Aorta (tissue), 5 donors: ENCODE results near the gene NLK. TPM values are rescaled to one million over a fixed set of nuclear protein-coding genes. Genes with fewer than 3 reads are reported as not detected.
"Not testable (repeated sequence)": the region's sequence is repeated elsewhere in the genome, so short reads cannot be mapped to it uniquely, and the experiment has no call there.

Source experiments
- ATAC-seq: fragments of 200-7000 bp; cut with Tn5 transposase; one replicate; pipeline ENCODE4 v1.9.1; 2022; ENCODE audit warnings: moderate library complexity; ENCODE audit not compliant: low FRiP score
- DNase-seq, 2 donors: peaks; one replicate each; pipeline ENCODE4 v3.0.0-alpha.2; 2020
- H3K27ac ChIP-seq, 2 donors: one replicate each; pipeline ENCODE4 v1.5.1; 2013; ENCODE audit warnings: low read length in 2 of 2, mild to moderate bottlenecking in 2 of 2, moderate library complexity in 2 of 2, control low read depth in 1 of 2, inconsistent platforms in 1 of 2, low read depth in 1 of 2
- H3K27me3 ChIP-seq, 2 donors: one replicate each; pipeline ENCODE4 v1.6.1; 2013; ENCODE audit warnings: control low read depth in 1 of 2, low read length in 1 of 2, mild to moderate bottlenecking in 1 of 2, moderate library complexity in 1 of 2; ENCODE audit not compliant: insufficient read depth in 2 of 2, control insufficient read depth in 1 of 2
- H3K36me3 ChIP-seq, 2 donors: one replicate each; pipeline ENCODE4 v1.6.1; 2013; ENCODE audit warnings: control low read depth in 1 of 2, low read length in 1 of 2, mild to moderate bottlenecking in 1 of 2; ENCODE audit not compliant: insufficient read depth in 2 of 2, control insufficient read depth in 1 of 2
- H3K4me1 ChIP-seq, 2 donors: one replicate each; pipeline ENCODE4 v1.6.1; 2013; ENCODE audit warnings: low read length in 2 of 2, control low read depth in 1 of 2, mild to moderate bottlenecking in 1 of 2, moderate library complexity in 1 of 2; ENCODE audit not compliant: insufficient read depth in 2 of 2, control insufficient read depth in 1 of 2
- H3K4me3 ChIP-seq, 2 donors: one replicate each; pipeline ENCODE4 v1.5.1; 2013; ENCODE audit warnings: low read length in 2 of 2, control low read depth in 1 of 2, mild to moderate bottlenecking in 1 of 2
- H3K9me3 ChIP-seq: one replicate; pipeline ENCODE4 v1.6.1; 2013; ENCODE audit warnings: mild to moderate bottlenecking, low read length; ENCODE audit not compliant: control insufficient read depth
- WGBS, 2 donors: extraction: QIAGEN DNeasy Blood & Tissue Kit; methylation state at CpG; one replicate each; pipeline ENCODE4 v1.1.7; 2013; 5-methylcytosine and 5-hydroxymethylcytosine counted together
- intact Hi-C, 2 donors: fragments of 100-400 bp; cut with DNase I; formaldehyde crosslinking; loops; one replicate each; pipeline versions ENCODE4 v1.14.2 to v1.15.0; 2022
- polyA plus RNA-seq, 2 donors: library from polyadenylated mRNA; stranded (reverse); fragments of 200-250 nt; gene quantifications; one replicate each; pipeline ENCODE4 v1.2.3, GENCODE V29; 2013
- total RNA-seq, 2 donors: library from RNA; stranded (reverse); fragmentation: NEBNext Ultra II Directional; extraction: Animal tissue kit (Norgen Biotek cat#: 25700); gene quantifications; one replicate each; pipeline ENCODE4 v1.2.1, GENCODE V29; 2021
- donor health status: healthy with polysubstance abuse.
- donor health status: Bipolar disorder and iron deficiency.
- donor health status: DM: no; HTN: no; CAD: no.
- donor health status: DM: no; HTN: no; CAD: no.
- donor health status: DM: yes; HTN: yes; CAD: no.

NLK gene
- total and polyA plus RNA-seq, 4 donors: 5.5 to 17.2 (median 14.0) TPM

GRCh38 chr17:28004344-28004743 is 38.1 kb upstream of the NLK start:
- no peaks in the 10 kb centered on the region for H3K4me1 ChIP-seq
- H3K27ac ChIP-seq: no peak overlapping the region
- intact Hi-C loops: no loop called here
- ATAC-seq (no peak), DNase-seq (no peak)
- WGBS, 2 donors: 65 to 74% methylated on average over 2 of the region's 2 CpGs
- H3K36me3 ChIP-seq: no peaks in the 10 kb centered on the region
- no peaks in the 10 kb centered on the region for H3K9me3 ChIP-seq
- H3K27me3 ChIP-seq: no peaks in the 10 kb centered on the region
- H3K4me3 ChIP-seq: no peak overlapping the region

DNA sequence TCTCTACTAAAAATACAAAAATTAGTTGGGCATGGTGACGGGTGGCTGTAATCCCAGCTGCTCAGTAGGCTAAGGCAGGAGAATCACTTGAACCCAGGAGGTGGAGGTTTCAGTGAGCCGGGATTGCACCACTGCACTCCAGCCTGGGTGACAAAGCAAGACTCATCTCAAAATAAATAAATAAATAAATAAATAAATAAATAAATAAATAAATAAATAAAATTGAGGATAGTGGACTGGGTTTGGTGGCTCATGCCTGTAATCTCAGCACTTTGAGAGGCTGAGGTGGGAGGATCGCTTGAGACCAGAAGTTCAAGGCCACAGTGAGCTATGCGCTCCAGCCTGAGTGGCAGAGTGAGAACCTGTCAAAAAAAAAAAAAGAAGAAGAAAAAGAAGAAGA is 34.6 kb upstream of the NLK start:
- H3K36me3 ChIP-seq, ATAC-seq, H3K9me3 ChIP-seq, H3K4me3 ChIP-seq, H3K27ac ChIP-seq, H3K27me3 ChIP-seq, DNase-seq, H3K4me1 ChIP-seq, intact Hi-C loops: not testable (repeated sequence)
- 92 to 94% methylated on average over 4 of the region's 4 CpGs for WGBS, 2 donors

DNA sequence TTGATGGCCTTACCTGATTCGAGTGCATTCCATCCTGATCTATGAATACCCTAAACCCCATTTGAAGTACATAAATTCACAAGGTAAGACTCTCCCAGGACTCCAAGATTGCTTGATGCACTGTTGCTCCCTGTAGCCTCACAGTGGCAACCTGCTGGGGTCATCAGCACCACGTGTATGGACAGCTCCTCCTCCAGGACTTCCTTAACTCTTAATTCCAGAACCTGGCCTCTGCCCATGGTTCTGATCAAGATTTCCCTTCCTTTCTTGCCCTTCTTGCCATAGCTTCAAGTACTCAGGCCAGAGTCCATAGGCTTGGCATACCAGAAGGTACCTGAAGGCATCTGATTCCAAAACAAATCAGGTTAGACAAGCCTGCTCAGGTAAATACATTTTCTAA is 34.0 kb upstream of the NLK start:
- DNase-seq (no peak), ATAC-seq (no peak)
- intact Hi-C loops: no loop called here
- H3K4me1 ChIP-seq: no peaks in the 10 kb centered on the region
- 0 to 6% methylated on average over 2 of the region's 2 CpGs for WGBS, 2 donors
- H3K27ac ChIP-seq: no peak overlapping the region
- no peak overlapping the region for H3K4me3 ChIP-seq
- H3K9me3 ChIP-seq: peaks cover 1% of the 10 kb centered on the region
- no peaks in the 10 kb centered on the region for H3K36me3 ChIP-seq
- no peaks in the 10 kb centered on the region for H3K27me3 ChIP-seq

DNA sequence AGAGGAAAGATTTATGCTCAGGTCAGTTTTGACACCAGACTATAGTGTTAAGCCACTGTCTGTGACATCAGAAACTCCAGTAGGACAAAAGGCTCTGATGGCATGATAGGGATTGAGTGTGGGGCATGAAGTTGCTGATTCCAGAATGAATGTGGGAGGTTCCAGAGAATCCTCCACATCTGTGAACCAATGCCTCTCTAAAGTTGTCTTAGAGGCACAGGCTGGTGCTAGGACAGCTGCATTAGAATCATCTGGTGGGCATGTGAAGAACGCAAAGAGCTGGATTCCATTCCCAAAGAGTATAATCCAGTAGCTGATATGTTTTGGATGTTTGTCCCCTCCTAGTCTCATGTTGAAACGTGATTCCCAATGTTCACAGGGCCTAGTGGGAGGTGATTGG is 32.1 kb upstream of the NLK start:
- no peaks in the 10 kb centered on the region for H3K36me3 ChIP-seq
- intact Hi-C loops: no loop called here
- 49 to 62% methylated on average over 2 of the region's 2 CpGs for WGBS, 2 donors
- H3K4me1 ChIP-seq: no peaks in the 10 kb centered on the region
- no peak for DNase-seq
- H3K9me3 ChIP-seq: peaks cover 1% of the 10 kb centered on the region
- H3K27me3 ChIP-seq: no peaks in the 10 kb centered on the region
- no peak overlapping the region for H3K27ac ChIP-seq
- ATAC-seq: no peak
- no peak overlapping the region for H3K4me3 ChIP-seq

- Histone ChIP-seq H3K27ac (no peak overlapping the region), H3K4me3 (no peak overlapping the region), H3K9me3 (no peaks in the 10 kb centered on the region), H3K36me3 (no peaks in the 10 kb centered on the region), H3K27me3 (no peaks in the 10 kb centered on the region), H3K4me1 (no peaks in the 10 kb centered on the region)
- ATAC-seq: no peak
- intact Hi-C loops: no loop called here
- no peak for DNase-seq
- 74 to 78% methylated on average over 4 of the region's 4 CpGs for WGBS, 2 donors
Measured at GRCh38 chr17:28018439-28019070, 23.9 kb upstream of the NLK start.

- Histone ChIP-seq H3K4me1 (no peaks in the 10 kb centered on the region), H3K9me3 (no peaks in the 10 kb centered on the region), H3K27ac (no peak overlapping the region), H3K27me3 (no peaks in the 10 kb centered on the region), H3K4me3 (no peak overlapping the region), H3K36me3 (no peaks in the 10 kb centered on the region)
- no peak for ATAC-seq
- DNase-seq: no peak
- intact Hi-C loops: no loop called here
- WGBS, 2 donors: 44 to 51% methylated on average over 1 of the region's 1 CpG
Measured at GRCh38 chr17:28020515-28020914, 22.0 kb upstream of the NLK start.

GRCh38 chr17:28029044-28029443 is 13.4 kb upstream of the NLK start:
- no peaks in the 10 kb centered on the region for H3K27me3 ChIP-seq
- no peaks in the 10 kb centered on the region for H3K36me3 ChIP-seq
- no peaks in the 10 kb centered on the region for H3K9me3 ChIP-seq
- H3K4me3 ChIP-seq: no peak overlapping the region
- intact Hi-C loops: no loop called here
- H3K27ac ChIP-seq: no peak overlapping the region
- ATAC-seq (no peak), DNase-seq (no peak)
- 88 to 89% methylated on average over 1 of the region's 1 CpG for WGBS, 2 donors
- H3K4me1 ChIP-seq: no peaks in the 10 kb centered on the region

GRCh38 chr17:28030386-28030785 is 12.1 kb upstream of the NLK start:
- intact Hi-C loops: no loop called here
- 30 to 37% methylated on average over 3 of the region's 3 CpGs for WGBS, 2 donors
- Histone ChIP-seq H3K4me3 (no peak overlapping the region), H3K36me3 (no peaks in the 10 kb centered on the region), H3K27me3 (no peaks in the 10 kb centered on the region), H3K9me3 (no peaks in the 10 kb centered on the region), H3K27ac (no peak overlapping the region), H3K4me1 (no peaks in the 10 kb centered on the region)
- DNase-seq: no peak
- no peak for ATAC-seq

DNA sequence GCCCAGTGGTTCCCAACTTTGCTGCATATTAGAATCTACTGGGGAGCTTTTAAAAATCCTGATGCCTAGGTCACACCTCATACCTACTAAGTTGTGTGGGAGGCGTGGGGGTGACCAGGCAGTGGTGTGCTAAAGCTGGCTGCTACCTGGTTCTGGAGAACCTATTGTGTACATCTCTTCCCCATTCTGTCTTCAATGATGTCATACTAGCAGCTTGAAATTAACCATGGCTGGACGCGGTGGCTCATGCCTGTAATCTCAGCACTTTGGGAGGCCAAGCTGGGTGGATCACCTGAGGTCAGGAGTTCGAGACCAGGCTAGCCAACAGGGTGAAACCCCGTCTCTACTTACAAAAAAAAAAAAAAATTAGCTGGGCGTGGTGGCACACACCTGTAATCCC is 11.3 kb upstream of the NLK start:
- 83 to 88% methylated on average over 6 of the region's 6 CpGs for WGBS, 2 donors

More for the DNA sequence above, 11.3 kb upstream of the NLK start:
- intact Hi-C loops: no loop called here
- H3K27ac ChIP-seq: no peak overlapping the region
- DNase-seq (no peak), ATAC-seq (no peak)
- no peak overlapping the region for H3K4me3 ChIP-seq
- no peaks in the 10 kb centered on the region for H3K9me3 ChIP-seq
- H3K36me3 ChIP-seq: no peaks in the 10 kb centered on the region
- H3K4me1 ChIP-seq: no peaks in the 10 kb centered on the region
- H3K27me3 ChIP-seq: no peaks in the 10 kb centered on the region
